Measurements from ENCODE around the gene GRHL1.

GRHL1 gene

DNA sequence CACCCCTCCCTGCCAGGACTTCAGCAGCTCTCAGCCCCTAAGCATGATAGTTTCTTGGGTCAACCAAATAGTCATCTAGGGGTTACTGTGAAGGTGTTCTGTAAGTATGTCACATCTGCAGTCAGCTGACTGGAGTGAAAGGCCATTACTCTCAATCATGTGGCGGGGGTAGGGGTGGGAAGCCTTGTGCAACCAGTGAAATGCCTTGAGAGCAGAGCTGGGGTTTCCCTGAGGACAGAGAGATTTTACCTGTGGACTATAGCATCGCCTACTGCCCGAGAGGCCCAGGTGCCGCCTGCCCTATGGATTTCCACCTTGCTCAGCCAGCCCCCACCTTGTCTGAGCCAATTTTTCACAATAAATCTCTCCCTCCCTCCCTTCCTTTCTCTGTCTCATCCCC is 71.0 kb downstream of the GRHL1 start (continued):
- TF ChIP-seq TSHZ1 (tag by site-specific recombination; IDR thresholded peaks at IDR 0.05; ENCODE audit: borderline replicate concordance) (no peak), ZNF747 (tag by site-specific recombination; IDR thresholded peaks at IDR 0.05) (no peak), ZNF10 (tag by site-specific recombination; IDR thresholded peaks at IDR 0.05) (no peak), INSM2 (tag by site-specific recombination; IDR thresholded peaks at IDR 0.05) (no peak), OSR2 (tag by site-specific recombination; IDR thresholded peaks at IDR 0.05) (no peak), KLF16 (tag by site-specific recombination; IDR thresholded peaks at IDR 0.05) (no peak)
- TF ChIP-seq, protein P1, sequence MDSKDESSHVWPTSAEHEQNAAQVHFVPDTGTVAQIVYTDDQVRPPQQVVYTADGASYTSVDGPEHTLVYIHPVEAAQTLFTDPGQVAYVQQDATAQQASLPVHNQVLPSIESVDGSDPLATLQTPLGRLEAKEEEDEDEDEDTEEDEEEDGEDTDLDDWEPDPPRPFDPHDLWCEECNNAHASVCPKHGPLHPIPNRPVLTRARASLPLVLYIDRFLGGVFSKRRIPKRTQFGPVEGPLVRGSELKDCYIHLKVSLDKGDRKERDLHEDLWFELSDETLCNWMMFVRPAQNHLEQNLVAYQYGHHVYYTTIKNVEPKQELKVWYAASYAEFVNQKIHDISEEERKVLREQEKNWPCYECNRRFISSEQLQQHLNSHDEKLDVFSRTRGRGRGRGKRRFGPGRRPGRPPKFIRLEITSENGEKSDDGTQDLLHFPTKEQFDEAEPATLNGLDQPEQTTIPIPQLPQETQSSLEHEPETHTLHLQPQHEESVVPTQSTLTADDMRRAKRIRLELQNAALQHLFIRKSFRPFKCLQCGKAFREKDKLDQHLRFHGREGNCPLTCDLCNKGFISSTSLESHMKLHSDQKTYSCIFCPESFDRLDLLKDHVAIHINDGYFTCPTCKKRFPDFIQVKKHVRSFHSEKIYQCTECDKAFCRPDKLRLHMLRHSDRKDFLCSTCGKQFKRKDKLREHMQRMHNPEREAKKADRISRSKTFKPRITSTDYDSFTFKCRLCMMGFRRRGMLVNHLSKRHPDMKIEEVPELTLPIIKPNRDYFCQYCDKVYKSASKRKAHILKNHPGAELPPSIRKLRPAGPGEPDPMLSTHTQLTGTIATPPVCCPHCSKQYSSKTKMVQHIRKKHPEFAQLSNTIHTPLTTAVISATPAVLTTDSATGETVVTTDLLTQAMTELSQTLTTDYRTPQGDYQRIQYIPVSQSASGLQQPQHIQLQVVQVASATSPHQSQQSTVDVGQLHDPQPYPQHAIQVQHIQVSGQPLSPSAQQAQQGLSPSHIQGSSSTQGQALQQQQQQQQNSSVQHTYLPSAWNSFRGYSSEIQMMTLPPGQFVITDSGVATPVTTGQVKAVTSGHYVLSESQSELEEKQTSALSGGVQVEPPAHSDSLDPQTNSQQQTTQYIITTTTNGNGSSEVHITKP (tag by site-specific recombination; IDR thresholded peaks at IDR 0.05): no peak
- TF ChIP-seq, protein P2, sequence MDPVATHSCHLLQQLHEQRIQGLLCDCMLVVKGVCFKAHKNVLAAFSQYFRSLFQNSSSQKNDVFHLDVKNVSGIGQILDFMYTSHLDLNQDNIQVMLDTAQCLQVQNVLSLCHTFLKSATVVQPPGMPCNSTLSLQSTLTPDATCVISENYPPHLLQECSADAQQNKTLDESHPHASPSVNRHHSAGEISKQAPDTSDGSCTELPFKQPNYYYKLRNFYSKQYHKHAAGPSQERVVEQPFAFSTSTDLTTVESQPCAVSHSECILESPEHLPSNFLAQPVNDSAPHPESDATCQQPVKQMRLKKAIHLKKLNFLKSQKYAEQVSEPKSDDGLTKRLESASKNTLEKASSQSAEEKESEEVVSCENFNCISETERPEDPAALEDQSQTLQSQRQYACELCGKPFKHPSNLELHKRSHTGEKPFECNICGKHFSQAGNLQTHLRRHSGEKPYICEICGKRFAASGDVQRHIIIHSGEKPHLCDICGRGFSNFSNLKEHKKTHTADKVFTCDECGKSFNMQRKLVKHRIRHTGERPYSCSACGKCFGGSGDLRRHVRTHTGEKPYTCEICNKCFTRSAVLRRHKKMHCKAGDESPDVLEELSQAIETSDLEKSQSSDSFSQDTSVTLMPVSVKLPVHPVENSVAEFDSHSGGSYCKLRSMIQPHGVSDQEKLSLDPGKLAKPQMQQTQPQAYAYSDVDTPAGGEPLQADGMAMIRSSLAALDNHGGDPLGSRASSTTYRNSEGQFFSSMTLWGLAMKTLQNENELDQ (tag by site-specific recombination; IDR thresholded peaks at IDR 0.05; ENCODE audit: low read depth): no peak

DNA sequence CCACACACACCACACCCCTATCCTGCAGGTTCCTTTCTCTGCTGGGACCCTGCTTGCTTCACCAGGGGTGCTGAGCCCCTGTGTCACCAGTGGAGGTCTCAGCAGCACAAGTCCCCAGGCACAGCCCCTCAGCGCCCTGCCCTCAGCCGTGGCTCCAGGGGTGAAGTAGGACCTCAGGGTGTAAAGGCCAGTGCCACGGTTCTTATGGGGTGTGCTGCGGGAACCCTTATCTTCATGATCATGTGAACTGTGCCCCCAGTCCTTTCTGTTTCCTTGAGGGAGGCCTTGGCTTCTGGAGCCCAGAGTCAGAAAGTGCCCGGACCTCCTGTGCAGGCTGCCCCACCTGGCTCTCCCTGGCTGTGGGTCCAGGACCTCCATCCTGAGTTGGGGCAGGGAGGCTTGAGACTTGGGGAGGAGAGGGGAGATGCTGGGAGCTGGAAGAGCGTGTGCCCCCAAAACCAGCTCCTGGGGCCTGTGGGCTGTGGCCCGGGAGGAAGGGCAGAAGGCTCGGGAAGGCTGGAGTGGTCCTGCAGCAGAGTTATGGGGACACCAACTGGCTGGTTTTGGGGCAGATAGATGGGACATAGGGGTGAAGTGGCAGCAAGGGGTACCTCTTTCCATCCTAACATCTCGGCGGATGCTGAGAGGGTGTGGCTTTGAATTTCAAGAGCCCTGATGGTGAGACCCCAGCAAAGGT is 71.6 kb downstream of the GRHL1 start:
- Histone ChIP-seq H3K4me3 (ENCODE audit: low read depth, low read length) (no peak overlapping the region), H3K36me3 (ENCODE audit: control insufficient read depth in 2 of 2, insufficient read depth in 1 of 2, low read length in 2 of 2) (no peaks in the 10 kb centered on the region), H3K4me1 (ENCODE audit: control insufficient read depth, insufficient read depth, low read length) (no peaks in the 10 kb centered on the region), H3K9me3 (ENCODE audit: control insufficient read depth, insufficient read depth, low read depth, low read length) (no peaks in the 10 kb centered on the region), H3K27ac (ENCODE audit: extremely low read depth, low read depth, low read length) (no peak overlapping the region)
- CTCF ChIA-PET: interaction anchor here (0.6 to 0.7 kb wide), 2 partner anchors 81 to 152 kb away, joined by 3 read pairs; no protein-coding TSS in a partner anchor
- POLR2A ChIA-PET: no interaction called here
- no peak for TF ChIP-seq ZNF449 (tag by site-specific recombination; IDR thresholded peaks at IDR 0.05)
- TF ChIP-seq ZNF768 (tag by site-specific recombination; IDR thresholded peaks at IDR 0.05): no peak
- no peak for TF ChIP-seq ZNF114 (tag by site-specific recombination; IDR thresholded peaks at IDR 0.05)
- TF ChIP-seq ZBTB8A (tag by site-specific recombination; IDR thresholded peaks at IDR 0.05): no peak
- no peak for TF ChIP-seq KLF1 (tag by site-specific recombination; IDR thresholded peaks at IDR 0.05)
- TF ChIP-seq ZNF184 (tag by site-specific recombination; IDR thresholded peaks at IDR 0.05): no peak
- TF ChIP-seq ZFP69B (tag by site-specific recombination; IDR thresholded peaks at IDR 0.05): no peak
- TF ChIP-seq ZNF121 (tag by site-specific recombination; IDR thresholded peaks at IDR 0.05): no peak
- no peak for TF ChIP-seq ZNF10 (tag by site-specific recombination; IDR thresholded peaks at IDR 0.05)
- no peak for TF ChIP-seq ZNF513 (tag by site-specific recombination; IDR thresholded peaks at IDR 0.05)
- TF ChIP-seq, protein P2 (tag by site-specific recombination; IDR thresholded peaks at IDR 0.05; ENCODE audit: low read depth): no peak
- no peak for TF ChIP-seq KLF10 (tag by site-specific recombination; IDR thresholded peaks at IDR 0.05)
